HG03571 (cell line): ENCODE data around the gene ASGR2.
"Not testable (repeated sequence)": the region's sequence is repeated elsewhere in the genome, so short reads cannot be mapped to it uniquely, and the experiment has no call there.

Experiments used
- ATAC-seq: cut with Tn5 transposase; IDR thresholded peaks from one replicate; pipeline ENCODE4 v1.9.1; 2021; ENCODE audit not compliant: unreplicated experiment

Gene ASGR2

GRCh38 chr17:7126386-7126785, 11.8 kb upstream of the ASGR2 start:
- not testable (repeated sequence) for ATAC-seq

GRCh38 chr17:7124923-7125322, 10.3 kb upstream of the ASGR2 start:
- no peak for ATAC-seq

- no peak for ATAC-seq
Observed at GRCh38 chr17:7123844-7124243, 9.2 kb upstream of the ASGR2 start.

- no peak for ATAC-seq
Observed at GRCh38 chr17:7122381-7122780, 7.8 kb upstream of the ASGR2 start.

GRCh38 chr17:7120635-7121034, 6.0 kb upstream of the ASGR2 start:
- not testable (repeated sequence) for ATAC-seq

GRCh38 chr17:7120123-7120522, 5.5 kb upstream of the ASGR2 start:
- ATAC-seq, result no peak

GRCh38 chr17:7119314-7119713, 4.7 kb upstream of the ASGR2 start:
- no peak for ATAC-seq

GRCh38 chr17:7114875-7115614, 423 bp upstream of the ASGR2 start:
- ATAC-seq, result no peak

GRCh38 chr17:7113273-7114071, 1.1 kb downstream of the ASGR2 start:
- no peak for ATAC-seq

- ATAC-seq, result no peak
Observed at GRCh38 chr17:7112510-7113108, 2.0 kb downstream of the ASGR2 start.

- no peak for ATAC-seq
Observed at GRCh38 chr17:7111784-7112509, 2.7 kb downstream of the ASGR2 start.

GRCh38 chr17:7110617-7111306, 3.9 kb downstream of the ASGR2 start:
- no peak for ATAC-seq

- ATAC-seq, result no peak
Observed at GRCh38 chr17:7109461-7110322, 4.9 kb downstream of the ASGR2 start.

GRCh38 chr17:7108981-7109380, 5.6 kb downstream of the ASGR2 start:
- no peak for ATAC-seq

- ATAC-seq, result no peak
Observed at GRCh38 chr17:7108560-7108925, 6.1 kb downstream of the ASGR2 start.

- no peak for ATAC-seq
Observed at GRCh38 chr17:7107795-7108559, 6.6 kb downstream of the ASGR2 start.

- ATAC-seq, result no peak
Observed at GRCh38 chr17:7107012-7107754, 7.4 kb downstream of the ASGR2 start.

- no peak for ATAC-seq
Observed at GRCh38 chr17:7102421-7102820, 12.2 kb downstream of the ASGR2 start.
